ENCODE data around the gene FMN2. TPM values are rescaled to one million over a fixed set of nuclear protein-coding genes. Genes with fewer than 3 reads are reported as not detected.

FMN2 gene
- total RNA-seq, 1 donor from 2014 or later, result 150 TPM

GRCh38 chr1:240426051-240426450 is 334.4 kb downstream of the FMN2 start:
- TF ChIP-seq CTCF (IDR thresholded peaks at IDR 0.05; ENCODE audit: partially characterized antibody, unreplicated experiment), result no peak

GRCh38 chr1:240435996-240436566 is 344.4 kb downstream of the FMN2 start:
- Mint-ChIP-seq H3K27me3 (ENCODE audit: unreplicated experiment) (no peaks in the 10 kb centered on the region), H3K4me1 (ENCODE audit: low read depth, unreplicated experiment) (no peaks in the 10 kb centered on the region), H3K9me3 (ENCODE audit: unreplicated experiment) (peaks cover 4% of the 10 kb centered on the region), H3K4me3 (ENCODE audit: unreplicated experiment) (no peak overlapping the region), H3K36me3 (ENCODE audit: unreplicated experiment) (no peaks in the 10 kb centered on the region), H3K27ac (ENCODE audit: unreplicated experiment) (no peak overlapping the region)
- no peak for TF ChIP-seq CTCF (IDR thresholded peaks at IDR 0.05; ENCODE audit: partially characterized antibody, unreplicated experiment)
- DNase-seq, result no peak

More at GRCh38 chr1:240426051-240426450, 334.4 kb downstream of the FMN2 start:
- no peaks in the 10 kb centered on the region for H3K36me3 Mint-ChIP-seq (ENCODE audit: unreplicated experiment)
- peaks cover 4% of the 10 kb centered on the region for H3K27me3 Mint-ChIP-seq (ENCODE audit: unreplicated experiment)
- H3K27ac Mint-ChIP-seq (ENCODE audit: unreplicated experiment), result no peak overlapping the region
- DNase-seq, result no peak
- no peaks in the 10 kb centered on the region for H3K4me1 Mint-ChIP-seq (ENCODE audit: low read depth, unreplicated experiment)
- peaks cover 5% of the 10 kb centered on the region for H3K9me3 Mint-ChIP-seq (ENCODE audit: unreplicated experiment)
- no peak overlapping the region for H3K4me3 Mint-ChIP-seq (ENCODE audit: unreplicated experiment)

GRCh38 chr1:240441669-240442068 is 350.0 kb downstream of the FMN2 start:
- Mint-ChIP-seq H3K27ac (ENCODE audit: unreplicated experiment) (no peak overlapping the region), H3K4me3 (ENCODE audit: unreplicated experiment) (no peak overlapping the region), H3K9me3 (ENCODE audit: unreplicated experiment) (peaks cover 2% of the 10 kb centered on the region), H3K4me1 (ENCODE audit: low read depth, unreplicated experiment) (no peaks in the 10 kb centered on the region), H3K27me3 (ENCODE audit: unreplicated experiment) (no peaks in the 10 kb centered on the region), H3K36me3 (ENCODE audit: unreplicated experiment) (peaks cover 5% of the 10 kb centered on the region)
- no peak for DNase-seq
- TF ChIP-seq CTCF (IDR thresholded peaks at IDR 0.05; ENCODE audit: partially characterized antibody, unreplicated experiment), result no peak

GRCh38 chr1:240445369-240445768 is 353.7 kb downstream of the FMN2 start:
- no peak for DNase-seq
- Mint-ChIP-seq H3K27me3 (ENCODE audit: unreplicated experiment) (peaks cover under 1% of the 10 kb centered on the region), H3K9me3 (ENCODE audit: unreplicated experiment) (peaks cover 7% of the 10 kb centered on the region), H3K27ac (ENCODE audit: unreplicated experiment) (no peak overlapping the region), H3K4me3 (ENCODE audit: unreplicated experiment) (no peak overlapping the region), H3K4me1 (ENCODE audit: low read depth, unreplicated experiment) (peaks cover under 1% of the 10 kb centered on the region), H3K36me3 (ENCODE audit: unreplicated experiment) (peaks cover 9% of the 10 kb centered on the region)
- no peak for TF ChIP-seq CTCF (IDR thresholded peaks at IDR 0.05; ENCODE audit: partially characterized antibody, unreplicated experiment)

GRCh38 chr1:240455228-240455821 is 363.6 kb downstream of the FMN2 start:
- TF ChIP-seq CTCF (IDR thresholded peaks at IDR 0.05; ENCODE audit: partially characterized antibody, unreplicated experiment), result peak; percentile 63
- H3K4me3 Mint-ChIP-seq (ENCODE audit: unreplicated experiment), result no peak overlapping the region
- H3K27me3 Mint-ChIP-seq (ENCODE audit: unreplicated experiment), result peaks cover 13% of the 10 kb centered on the region
- DNase-seq, result no peak
- H3K27ac Mint-ChIP-seq (ENCODE audit: unreplicated experiment), result no peak overlapping the region
- H3K4me1 Mint-ChIP-seq (ENCODE audit: low read depth, unreplicated experiment), result peaks cover 5% of the 10 kb centered on the region
- no peaks in the 10 kb centered on the region for H3K36me3 Mint-ChIP-seq (ENCODE audit: unreplicated experiment)
- peaks cover 4% of the 10 kb centered on the region for H3K9me3 Mint-ChIP-seq (ENCODE audit: unreplicated experiment)
